Astrocyte (in vitro differentiated cells and primary cell): ENCODE data around the gene RNF26. TPM values are rescaled to one million over a fixed set of nuclear protein-coding genes. Genes with fewer than 3 reads are reported as not detected.

Source experiments
- DNase-seq: peaks from one replicate; pipeline ENCODE4 v3.0.0-alpha.2; 2010; ENCODE audit warnings: low read depth
- FAIRE-seq: peaks from 2 replicates; lab custom pipeline; 2011; peaks lifted over from hg19 to GRCh38; lab: Jason Lieb, UNC
- H2AFZ ChIP-seq: 2 replicates; pipeline ENCODE4 v1.6.0; 2012; ENCODE audit warnings: low read depth, low read length, inconsistent platforms
- H3K27ac ChIP-seq: 2 replicates; pipeline ENCODE4 v1.5.1; 2011; ENCODE audit warnings: low read depth, low read length, inconsistent platforms
- H3K27me3 ChIP-seq: 2 replicates; pipeline ENCODE4 v1.6.0; 2011; ENCODE audit warnings: low read length, inconsistent platforms; ENCODE audit not compliant: insufficient read depth
- H3K36me3 ChIP-seq: 2 replicates; pipeline ENCODE4 v1.5.1; 2011; ENCODE audit warnings: low read length, inconsistent platforms; ENCODE audit not compliant: insufficient read depth
- H3K4me1 ChIP-seq: 2 replicates; pipeline ENCODE4 v1.5.1; 2011; ENCODE audit warnings: low read length, inconsistent platforms; ENCODE audit not compliant: insufficient read depth
- H3K4me2 ChIP-seq: 2 replicates; pipeline ENCODE4 v1.6.0; 2012; ENCODE audit warnings: low read length, inconsistent platforms
- H3K4me3 ChIP-seq: 2 replicates; pipeline ENCODE4 v1.5.1; 2011; ENCODE audit warnings: low read depth, mild to moderate bottlenecking, low read length, inconsistent platforms; ENCODE audit not compliant: insufficient read depth
- H3K79me2 ChIP-seq: 2 replicates; pipeline ENCODE4 v1.6.0; 2012; ENCODE audit warnings: mild to moderate bottlenecking, low read length, inconsistent platforms; ENCODE audit not compliant: insufficient read depth
- H3K9ac ChIP-seq: 2 replicates; pipeline ENCODE4 v1.6.0; 2012; ENCODE audit warnings: mild to moderate bottlenecking, low read length, inconsistent platforms
- H3K9me3 ChIP-seq: 2 replicates; pipeline ENCODE4 v1.5.1; 2012; ENCODE audit warnings: low read depth, mild to moderate bottlenecking, low read length, inconsistent platforms; ENCODE audit not compliant: insufficient read depth
- H4K20me1 ChIP-seq: 2 replicates; pipeline ENCODE4 v1.6.0; 2012; ENCODE audit warnings: low read length, inconsistent platforms; ENCODE audit not compliant: insufficient read depth
- H3K27ac Mint-ChIP-seq: one replicate; pipeline ENCODE4 v1.8.0; 2021; ENCODE audit warnings: mild to moderate bottlenecking, mixed read lengths; ENCODE audit not compliant: unreplicated experiment
- H3K27me3 Mint-ChIP-seq: one replicate; pipeline ENCODE4 v1.8.0; 2021; ENCODE audit warnings: low read depth, mixed read lengths; ENCODE audit not compliant: unreplicated experiment
- H3K36me3 Mint-ChIP-seq: one replicate; pipeline ENCODE4 v1.8.0; 2021; ENCODE audit warnings: low read depth, mixed read lengths; ENCODE audit not compliant: unreplicated experiment
- H3K4me1 Mint-ChIP-seq: one replicate; pipeline ENCODE4 v1.8.0; 2021; ENCODE audit warnings: low read depth, mixed read lengths; ENCODE audit not compliant: unreplicated experiment
- H3K4me3 Mint-ChIP-seq: one replicate; pipeline ENCODE4 v1.8.0; 2021; ENCODE audit warnings: mild to moderate bottlenecking, moderate library complexity, mixed read lengths; ENCODE audit not compliant: unreplicated experiment
- H3K9me3 Mint-ChIP-seq: one replicate; pipeline ENCODE4 v1.8.0; 2021; ENCODE audit warnings: mild to moderate bottlenecking, mixed read lengths; ENCODE audit not compliant: unreplicated experiment
- CTCF ChIP-seq: IDR thresholded peaks from 2 replicates; pipeline ENCODE4 v1.5.1; 2011; ENCODE audit warnings: low read depth, mild to moderate bottlenecking, inconsistent platforms, low read length, moderate library complexity; ENCODE audit not compliant: insufficient read depth
- EZH2 ChIP-seq: IDR thresholded peaks from 2 replicates; pipeline ENCODE4 v1.6.1; 2012; ENCODE audit warnings: mild to moderate bottlenecking, low read length, inconsistent platforms; ENCODE audit not compliant: insufficient read depth
- total RNA-seq: library from RNA; stranded (reverse); gene quantifications from 2 replicates; pipeline ENCODE4 v1.2.1, GENCODE V29; 2021

The RNF26 gene
- total RNA-seq, 1 donor from 2014 or later: 31.8 TPM

- Histone ChIP-seq H3K9me3 (no peaks in the 10 kb centered on the region), H3K9ac (no peak overlapping the region), H3K36me3 (no peaks in the 10 kb centered on the region), H3K4me3 (no peak overlapping the region), H4K20me1 (no peaks in the 10 kb centered on the region), H3K4me1 (peaks cover 23% of the 10 kb centered on the region), H3K4me2 (peak overlapping the region; percentile 69), H3K27me3 (peaks cover 11% of the 10 kb centered on the region), H2AFZ (no peak overlapping the region), H3K79me2 (no peaks in the 10 kb centered on the region), H3K27ac (no peak overlapping the region)
- H3K4me3 Mint-ChIP-seq: peak overlapping the region; percentile 76
- no peak overlapping the region for H3K27ac Mint-ChIP-seq
- peaks cover 32% of the 10 kb centered on the region for H3K4me1 Mint-ChIP-seq
- DNase-seq (no peak), FAIRE-seq (no peak)
- no peaks in the 10 kb centered on the region for H3K9me3 Mint-ChIP-seq
- peaks cover 8% of the 10 kb centered on the region for H3K36me3 Mint-ChIP-seq
- peaks cover 8% of the 10 kb centered on the region for H3K27me3 Mint-ChIP-seq
- TF ChIP-seq EZH2: no peak
- TF ChIP-seq CTCF: no peak
Measured at GRCh38 chr11:119363081-119363850, 28.9 kb downstream of the RNF26 start.

- H3K4me1 Mint-ChIP-seq: peaks cover 34% of the 10 kb centered on the region
- no peak for FAIRE-seq
- H3K9me3 Mint-ChIP-seq: no peaks in the 10 kb centered on the region
- no peak overlapping the region for H3K4me3 ChIP-seq
- peak overlapping the region; percentile 69 for H3K4me2 ChIP-seq
- no peak for TF ChIP-seq EZH2
- TF ChIP-seq CTCF: no peak
- H3K27me3 Mint-ChIP-seq: peaks cover 5% of the 10 kb centered on the region
- peaks cover 27% of the 10 kb centered on the region for H3K4me1 ChIP-seq
- peak overlapping the region; percentile 84 for H3K27ac Mint-ChIP-seq
- H3K4me3 Mint-ChIP-seq: peak overlapping the region; percentile 85
- H3K27me3 ChIP-seq: peaks cover 11% of the 10 kb centered on the region
- no peak overlapping the region for H3K9ac ChIP-seq
- H3K79me2 ChIP-seq: no peaks in the 10 kb centered on the region
- H3K27ac ChIP-seq: no peak overlapping the region
- H3K36me3 Mint-ChIP-seq: peaks cover 1% of the 10 kb centered on the region
- H3K36me3 ChIP-seq: no peaks in the 10 kb centered on the region
- no peaks in the 10 kb centered on the region for H4K20me1 ChIP-seq
- no peaks in the 10 kb centered on the region for H3K9me3 ChIP-seq
- no peak for DNase-seq
- no peak overlapping the region for H2AFZ ChIP-seq
Measured at GRCh38 chr11:119363851-119364590, 29.7 kb downstream of the RNF26 start.
